HG03196 (cell line): ENCODE measurements around the gene GHRHR.
A peak's percentile ranks its signal among the peaks of the same experiment; 100 is the strongest.

ENCODE experiments used
- ATAC-seq: cut with Tn5 transposase; IDR thresholded peaks from one replicate; pipeline ENCODE4 v1.9.1; 2021; ENCODE audit not compliant: unreplicated experiment

The GHRHR gene

DNA sequence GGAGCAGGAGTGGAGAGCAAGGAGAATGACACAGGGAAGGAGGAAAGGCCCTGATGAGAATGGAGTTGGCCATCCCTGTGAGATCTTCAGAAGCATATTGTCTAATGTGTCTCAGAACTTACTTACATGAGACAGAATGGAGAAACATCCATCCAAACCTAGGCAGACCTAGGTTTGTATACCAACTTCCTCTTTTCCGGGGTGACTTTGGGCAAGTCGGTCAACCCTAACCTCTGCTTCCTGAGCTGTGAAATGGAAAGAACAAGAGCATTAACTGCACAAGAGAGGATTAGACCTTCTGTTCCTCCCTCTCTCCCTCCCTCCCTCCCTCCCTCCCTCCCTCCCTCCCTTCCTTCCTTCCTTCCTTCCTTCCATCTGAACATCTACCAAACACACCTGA, 4.5 kb downstream of the GHRHR start:
- no peak for ATAC-seq

DNA sequence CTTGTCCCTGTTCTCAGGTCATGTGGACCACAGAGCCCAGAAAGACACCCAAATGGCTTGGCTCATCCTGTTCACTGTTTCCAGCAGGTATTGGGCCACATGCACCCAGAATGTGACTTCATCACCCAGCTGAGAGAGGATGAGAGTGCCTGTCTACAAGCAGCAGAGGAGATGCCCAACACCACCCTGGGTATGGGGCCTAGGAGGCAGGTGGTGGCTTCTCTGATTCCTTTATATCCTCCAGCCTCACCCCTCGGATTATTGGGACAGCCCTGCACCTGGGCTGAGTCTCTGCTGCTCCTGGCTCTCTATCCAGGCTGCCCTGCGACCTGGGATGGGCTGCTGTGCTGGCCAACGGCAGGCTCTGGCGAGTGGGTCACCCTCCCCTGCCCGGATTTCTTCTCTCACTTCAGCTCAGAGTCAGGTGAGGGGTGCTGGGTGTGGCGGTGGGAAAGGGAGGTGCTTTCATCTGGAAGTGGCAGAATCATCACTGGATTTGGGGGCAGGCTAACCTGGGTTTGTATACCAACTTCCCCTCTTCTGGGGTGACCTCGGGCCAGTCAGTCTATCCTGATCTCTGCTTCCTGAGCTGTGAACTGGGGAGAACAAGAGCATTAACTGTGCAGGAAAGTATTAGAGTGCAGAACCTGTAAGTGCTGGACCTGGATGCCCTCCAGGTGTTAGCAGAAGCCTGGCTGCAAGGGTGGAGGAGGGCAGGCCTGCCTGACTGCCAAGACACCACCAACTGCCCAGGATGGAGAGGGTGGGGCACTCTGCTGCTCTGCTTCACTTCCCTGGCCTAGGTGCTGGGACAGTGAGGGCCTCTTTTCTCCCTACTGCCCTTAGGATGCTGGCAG, 5.2 kb downstream of the GHRHR start:
- no peak for ATAC-seq

DNA sequence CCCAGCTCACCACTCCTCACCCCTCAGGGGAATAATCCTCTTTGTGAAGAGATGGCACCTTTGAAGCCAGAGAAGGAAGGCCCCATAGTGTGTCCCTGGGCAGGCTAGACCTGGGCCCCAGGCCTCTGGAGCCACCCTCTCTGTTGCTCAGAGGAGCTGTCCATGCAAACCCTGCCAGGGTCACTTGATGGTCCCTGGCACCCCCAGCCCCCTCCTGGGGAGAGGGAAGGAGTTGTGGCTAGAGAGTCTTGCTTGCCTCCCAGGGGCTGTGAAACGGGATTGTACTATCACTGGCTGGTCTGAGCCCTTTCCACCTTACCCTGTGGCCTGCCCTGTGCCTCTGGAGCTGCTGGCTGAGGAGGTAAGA, 5.8 kb downstream of the GHRHR start:
- no peak for ATAC-seq

DNA sequence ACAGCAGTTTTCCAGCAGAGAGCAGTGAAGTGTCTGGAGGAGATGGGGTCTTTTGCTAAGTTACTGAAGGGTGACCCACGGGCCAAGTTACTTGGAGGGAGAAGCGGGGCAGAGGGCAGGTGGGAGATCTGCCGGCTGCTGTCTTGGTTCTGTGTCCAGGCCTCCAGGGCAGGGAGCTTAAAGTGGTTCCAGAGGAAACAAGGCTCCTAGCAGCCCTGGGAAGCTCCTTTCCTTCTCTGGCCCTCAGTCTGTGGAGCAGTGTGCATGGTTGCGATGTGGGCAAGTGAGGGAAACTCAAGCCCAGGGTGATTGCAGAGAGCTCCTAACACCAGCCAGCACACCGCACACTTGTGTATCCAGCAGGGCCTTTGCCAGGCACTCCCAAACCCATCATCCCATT, 6.3 kb downstream of the GHRHR start:
- ATAC-seq, result no peak

DNA sequence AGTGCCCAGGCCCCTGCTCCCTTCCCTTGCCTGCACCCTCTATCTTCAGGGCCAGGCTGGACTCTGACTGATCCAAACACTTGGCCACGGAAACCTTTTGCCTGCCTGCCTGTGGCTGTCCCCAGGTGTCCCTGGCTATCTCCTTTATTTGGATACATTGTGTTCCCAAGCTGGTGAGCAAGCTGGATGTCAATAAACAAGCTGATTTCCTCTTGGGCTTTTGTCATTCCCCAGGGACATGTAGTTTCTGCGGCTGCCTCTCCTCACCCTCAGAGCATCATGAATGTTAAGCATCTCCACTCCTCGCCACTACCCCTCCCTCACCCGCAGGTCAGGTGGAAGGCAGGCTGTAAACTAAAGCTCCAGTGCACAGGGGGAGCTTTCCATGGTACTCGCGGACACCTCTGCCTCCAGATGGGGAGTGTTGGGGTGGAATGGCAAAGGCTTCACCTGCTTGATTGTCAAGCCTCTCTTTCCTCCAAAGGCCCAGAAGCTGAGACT, 6.9 kb downstream of the GHRHR start:
- ATAC-seq, result no peak

DNA sequence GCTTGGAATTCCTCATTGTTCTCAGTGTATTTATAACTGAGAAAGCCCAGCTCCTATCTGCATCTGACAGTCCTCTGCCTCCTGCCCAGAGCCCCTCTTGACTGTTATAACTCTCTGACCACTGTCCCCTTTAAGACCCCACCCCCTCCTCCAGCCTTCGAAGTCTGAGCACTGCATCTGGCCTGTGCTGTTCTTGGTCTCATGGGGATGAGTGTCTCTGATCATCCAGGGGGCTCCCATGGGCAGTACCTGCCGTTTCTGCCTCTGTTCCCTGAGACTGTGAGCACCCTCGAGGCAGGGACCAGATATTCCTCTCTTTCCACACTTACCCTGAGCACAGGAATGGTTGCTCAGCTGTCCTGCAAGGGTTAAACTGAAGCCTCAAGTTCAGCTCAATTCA, 7.7 kb downstream of the GHRHR start:
- ATAC-seq, result no peak

DNA sequence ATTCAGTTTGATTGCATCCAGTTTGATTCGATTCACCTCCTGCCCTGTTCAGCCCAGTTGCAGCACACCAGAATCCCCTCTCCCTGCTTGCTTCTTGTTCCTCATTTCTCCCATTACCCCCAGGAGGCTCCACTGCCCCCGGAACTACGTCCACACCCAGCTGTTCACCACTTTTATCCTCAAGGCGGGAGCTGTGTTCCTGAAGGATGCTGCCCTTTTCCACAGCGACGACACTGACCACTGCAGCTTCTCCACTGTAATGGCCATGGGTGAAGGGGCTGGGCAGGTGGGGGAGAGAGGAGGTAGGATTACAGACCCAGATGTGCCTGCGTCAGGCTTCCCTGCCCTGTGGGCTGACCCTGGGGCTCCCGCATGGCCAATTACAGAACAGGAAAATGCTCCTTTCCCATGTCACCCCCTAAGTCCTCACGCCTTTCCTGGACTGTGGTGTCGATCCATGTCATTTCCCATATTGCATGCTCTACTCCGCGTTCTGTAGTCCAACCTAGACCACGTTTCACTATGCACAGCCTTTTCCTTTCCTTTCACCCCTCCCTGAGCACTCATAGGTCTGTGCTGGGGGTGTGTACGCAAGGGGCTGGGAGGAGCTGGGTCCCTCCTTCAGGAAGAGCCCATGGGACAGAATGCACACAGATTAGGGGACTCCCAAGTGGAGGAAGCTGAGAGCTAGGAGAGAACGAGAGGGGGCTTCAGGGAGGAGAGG, 8.2 kb downstream of the GHRHR start:
- no peak for ATAC-seq

DNA sequence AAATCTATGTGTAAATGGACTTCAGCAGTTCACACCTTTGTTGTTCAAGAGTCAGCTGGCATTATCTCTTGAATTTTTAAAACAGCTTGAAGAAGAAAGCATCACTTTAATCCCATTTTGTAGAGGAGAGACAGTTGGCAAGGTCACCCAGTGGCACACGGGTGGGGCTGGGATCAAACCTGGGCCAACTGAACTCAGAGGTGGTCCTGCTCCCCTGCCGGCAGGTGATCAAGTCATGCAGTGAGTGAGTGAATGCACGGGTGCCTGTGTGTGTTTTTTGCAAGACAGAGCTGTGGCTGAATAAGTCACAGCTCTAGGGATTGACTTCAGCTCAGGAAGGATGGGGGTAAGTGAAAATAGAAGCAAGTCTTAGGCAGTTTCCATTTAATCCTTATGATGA, 9.5 kb downstream of the GHRHR start:
- no peak for ATAC-seq

DNA sequence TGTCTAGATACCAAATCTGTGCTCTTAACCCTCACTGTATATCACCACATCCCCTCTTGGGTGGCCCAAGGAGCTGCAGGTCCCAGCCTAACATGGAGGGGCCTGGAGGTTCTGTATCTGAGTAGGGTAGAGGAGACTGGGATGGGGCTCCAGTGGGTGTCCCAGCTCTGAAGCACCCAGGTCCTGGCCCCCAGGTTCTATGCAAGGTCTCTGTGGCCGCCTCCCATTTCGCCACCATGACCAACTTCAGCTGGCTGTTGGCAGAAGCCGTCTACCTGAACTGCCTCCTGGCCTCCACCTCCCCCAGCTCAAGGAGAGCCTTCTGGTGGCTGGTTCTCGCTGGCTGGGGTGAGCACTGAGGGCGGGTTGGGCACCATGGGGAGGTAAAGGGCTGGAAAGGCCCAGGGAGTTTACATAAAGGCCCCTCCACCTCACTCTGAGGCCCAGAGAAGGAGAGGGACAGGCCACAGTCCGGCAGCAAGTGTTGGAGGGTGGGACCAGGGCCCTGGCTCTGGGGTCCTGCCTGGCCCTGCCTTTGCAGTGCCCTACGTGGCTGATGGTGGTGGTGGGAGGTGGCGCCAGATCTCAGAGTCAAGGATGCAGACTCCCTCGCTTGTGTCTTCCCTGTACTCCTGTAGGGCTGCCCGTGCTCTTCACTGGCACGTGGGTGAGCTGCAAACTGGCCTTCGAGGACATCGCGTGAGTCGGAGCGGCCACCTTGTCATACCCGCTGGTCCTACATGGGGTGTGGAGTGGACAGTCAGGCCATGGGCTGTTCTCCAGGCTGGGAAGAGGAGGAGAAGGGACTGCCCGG, 10.2 kb downstream of the GHRHR start:
- no peak for ATAC-seq

DNA sequence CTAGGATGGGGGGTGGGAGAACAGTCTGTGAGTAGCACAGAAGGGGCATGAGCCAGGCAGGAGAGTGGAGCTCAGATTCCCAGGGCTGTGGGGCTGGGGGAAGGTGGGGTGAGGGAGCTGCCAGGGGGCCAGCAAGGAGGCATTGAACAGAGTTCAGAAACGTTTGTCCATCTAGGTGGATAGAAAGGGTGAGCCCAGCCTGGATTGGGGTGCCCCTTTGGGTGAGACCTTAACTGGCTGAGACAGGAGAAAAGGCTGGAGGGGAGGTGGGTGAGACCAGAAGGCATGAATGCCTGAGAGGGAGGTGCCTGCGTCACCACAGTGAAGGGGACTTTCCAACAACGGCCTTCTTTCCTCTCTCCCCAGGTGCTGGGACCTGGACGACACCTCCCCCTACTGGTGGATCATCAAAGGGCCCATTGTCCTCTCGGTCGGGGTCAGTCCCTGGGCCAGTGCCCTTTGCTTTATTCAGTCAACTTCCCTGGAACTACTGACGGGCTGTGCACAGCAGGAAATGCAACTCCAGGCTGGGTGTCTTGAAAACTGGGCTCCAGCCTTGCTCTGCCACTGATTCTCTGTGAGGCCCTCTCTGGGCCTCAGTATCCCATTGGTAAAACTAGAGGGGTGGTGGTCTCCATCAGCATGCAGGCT, 11.0 kb downstream of the GHRHR start:
- peak; percentile 85 for ATAC-seq

DNA sequence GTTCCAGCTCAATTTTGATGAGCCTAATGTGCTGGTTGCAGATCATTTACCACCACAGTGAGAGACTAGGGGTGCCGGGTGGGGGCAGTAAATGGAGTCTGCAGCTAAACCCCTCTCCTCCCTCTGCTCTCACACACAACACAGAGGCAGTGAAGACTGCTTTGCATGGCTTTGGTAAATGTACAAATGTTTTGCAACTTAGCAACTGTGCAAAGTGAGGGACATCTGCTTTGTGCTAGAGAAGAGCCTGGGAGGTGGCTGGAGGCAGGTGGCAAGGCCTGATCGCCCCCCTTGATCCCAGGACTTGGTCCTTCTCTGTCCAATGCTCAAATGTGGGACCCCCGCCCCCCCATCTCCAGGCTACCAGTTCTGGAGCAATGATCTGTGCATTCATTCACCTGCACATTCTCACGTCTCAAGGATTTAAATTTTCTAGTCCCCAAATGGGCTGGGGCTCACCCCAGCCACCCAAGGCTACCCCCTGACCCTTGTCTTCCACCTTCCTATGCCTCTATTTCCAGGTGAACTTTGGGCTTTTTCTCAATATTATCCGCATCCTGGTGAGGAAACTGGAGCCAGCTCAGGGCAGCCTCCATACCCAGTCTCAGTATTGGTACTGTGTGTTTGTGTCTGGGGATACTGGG, 11.6 kb downstream of the GHRHR start:
- ATAC-seq, result no peak

DNA sequence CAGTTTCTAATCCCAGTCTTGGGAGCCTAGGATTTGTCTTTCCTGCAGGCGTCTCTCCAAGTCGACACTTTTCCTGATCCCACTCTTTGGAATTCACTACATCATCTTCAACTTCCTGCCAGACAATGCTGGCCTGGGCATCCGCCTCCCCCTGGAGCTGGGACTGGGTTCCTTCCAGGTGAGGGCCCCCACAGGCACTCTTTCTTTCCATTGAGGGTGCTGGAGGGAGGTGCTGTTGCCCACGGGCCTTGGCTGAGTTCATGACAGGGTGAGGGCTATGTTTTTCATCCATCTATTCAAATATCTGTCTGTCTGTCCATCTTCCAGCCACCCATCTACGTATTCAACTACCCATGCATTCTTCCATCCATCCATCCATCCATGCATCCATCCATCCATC, 12.6 kb downstream of the GHRHR start:
- ATAC-seq, result no peak

DNA sequence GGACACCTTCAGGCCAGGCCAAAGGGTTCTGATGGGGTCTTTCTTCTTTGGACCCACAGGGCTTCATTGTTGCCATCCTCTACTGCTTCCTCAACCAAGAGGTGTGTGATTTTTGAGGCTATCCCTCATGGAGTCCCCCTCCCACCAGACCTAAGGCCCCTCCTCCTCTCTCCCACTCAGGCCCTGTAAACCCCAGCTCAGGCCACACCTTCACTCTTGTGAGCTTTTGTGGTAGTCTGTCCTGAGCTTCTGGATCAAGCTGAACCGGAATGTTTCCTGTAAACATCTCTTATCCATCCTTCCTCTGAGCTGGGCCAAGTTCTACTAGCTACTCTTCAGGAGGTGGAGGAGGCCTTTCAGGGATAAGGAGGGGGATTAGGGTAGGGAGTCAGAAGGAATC, 13.5 kb downstream of the GHRHR start:
- no peak for ATAC-seq

DNA sequence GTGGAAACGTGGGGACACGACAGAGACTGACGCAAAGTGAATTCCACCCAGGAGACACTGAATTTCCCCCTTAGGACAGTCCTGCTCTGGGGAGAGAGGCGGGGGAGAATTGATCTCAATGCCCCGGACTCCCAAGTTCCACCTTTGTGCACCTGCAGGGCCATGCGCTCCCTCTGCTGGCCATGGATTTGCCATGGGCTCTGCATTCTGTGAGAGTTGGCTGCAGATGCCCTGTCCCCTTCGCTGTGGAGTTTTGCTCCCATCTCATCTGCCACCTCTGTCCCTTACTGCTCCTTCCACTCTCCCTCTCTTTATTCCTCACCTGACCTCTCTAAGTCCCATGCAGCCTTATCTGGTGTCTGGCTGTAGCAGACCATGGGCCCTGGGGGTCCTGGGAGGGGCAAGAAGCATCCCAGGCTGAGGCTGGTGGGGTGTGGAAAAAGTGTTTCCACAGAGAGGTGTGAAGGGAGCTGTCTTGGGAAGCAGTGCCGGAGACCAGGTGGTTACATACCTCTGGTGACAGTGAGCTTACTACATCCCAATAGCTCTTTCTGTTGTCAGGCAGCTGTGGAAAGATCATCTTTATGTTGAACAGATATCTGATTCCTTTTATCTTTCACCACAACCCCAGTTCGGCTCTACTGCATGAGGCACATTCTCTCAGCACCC, 14.3 kb downstream of the GHRHR start:
- no peak for ATAC-seq

DNA sequence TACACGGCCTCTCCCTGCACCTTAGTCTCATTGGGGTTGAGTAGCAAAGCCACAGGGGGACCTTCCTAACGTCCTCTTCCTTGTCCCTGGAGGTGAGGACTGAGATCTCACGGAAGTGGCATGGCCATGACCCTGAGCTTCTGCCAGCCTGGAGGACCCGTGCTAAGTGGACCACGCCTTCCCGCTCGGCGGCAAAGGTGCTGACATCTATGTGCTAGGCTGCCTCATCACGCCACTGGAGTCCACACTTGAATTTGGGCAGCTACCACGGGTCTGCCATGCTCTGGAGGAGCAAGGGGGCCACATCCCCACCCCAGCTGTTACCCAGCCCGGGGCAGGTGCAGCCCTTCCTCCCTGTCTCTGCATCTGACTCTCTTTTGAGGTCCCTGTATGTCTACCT, 15.3 kb downstream of the GHRHR start:
- ATAC-seq, result no peak

DNA sequence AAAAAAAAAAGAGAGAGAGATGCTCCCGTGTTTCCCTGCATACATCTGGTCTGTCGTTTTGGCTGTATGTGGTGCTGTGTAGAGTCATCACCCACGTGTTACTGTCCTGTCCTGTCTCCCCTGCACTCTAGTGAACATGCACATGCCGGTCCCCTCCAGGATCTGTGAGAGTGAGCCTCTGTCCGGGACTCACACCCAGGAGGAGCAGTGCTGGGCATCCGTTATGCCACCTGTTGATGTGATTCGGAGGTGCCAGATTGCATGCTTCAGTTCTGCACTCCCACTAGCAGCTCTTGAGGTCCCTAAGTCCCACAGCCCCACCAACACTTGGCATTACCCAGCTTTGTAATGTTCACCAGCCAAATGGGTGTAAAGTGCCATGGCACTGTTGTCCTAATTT, 16.4 kb downstream of the GHRHR start:
- no peak for ATAC-seq

DNA sequence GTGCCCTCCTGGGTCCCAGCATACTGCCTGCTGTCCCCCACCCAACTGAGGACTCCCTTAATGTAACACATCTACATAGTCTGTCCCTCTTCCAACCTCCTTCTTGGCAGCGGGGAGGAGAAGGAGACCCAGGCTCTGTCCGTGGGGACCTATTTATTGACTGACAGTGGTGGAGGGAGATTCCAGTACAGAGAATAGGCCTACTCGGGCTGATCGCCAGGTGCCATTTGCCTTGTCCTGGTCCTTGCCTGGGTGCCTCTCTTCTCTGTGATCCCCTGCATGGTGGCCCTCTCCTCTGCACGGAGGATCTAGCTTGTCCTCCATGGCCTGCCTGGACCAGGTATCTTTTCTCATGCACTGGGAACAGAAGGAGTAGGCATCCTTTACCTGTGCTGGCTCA, 17.0 kb downstream of the GHRHR start:
- no peak for ATAC-seq

DNA sequence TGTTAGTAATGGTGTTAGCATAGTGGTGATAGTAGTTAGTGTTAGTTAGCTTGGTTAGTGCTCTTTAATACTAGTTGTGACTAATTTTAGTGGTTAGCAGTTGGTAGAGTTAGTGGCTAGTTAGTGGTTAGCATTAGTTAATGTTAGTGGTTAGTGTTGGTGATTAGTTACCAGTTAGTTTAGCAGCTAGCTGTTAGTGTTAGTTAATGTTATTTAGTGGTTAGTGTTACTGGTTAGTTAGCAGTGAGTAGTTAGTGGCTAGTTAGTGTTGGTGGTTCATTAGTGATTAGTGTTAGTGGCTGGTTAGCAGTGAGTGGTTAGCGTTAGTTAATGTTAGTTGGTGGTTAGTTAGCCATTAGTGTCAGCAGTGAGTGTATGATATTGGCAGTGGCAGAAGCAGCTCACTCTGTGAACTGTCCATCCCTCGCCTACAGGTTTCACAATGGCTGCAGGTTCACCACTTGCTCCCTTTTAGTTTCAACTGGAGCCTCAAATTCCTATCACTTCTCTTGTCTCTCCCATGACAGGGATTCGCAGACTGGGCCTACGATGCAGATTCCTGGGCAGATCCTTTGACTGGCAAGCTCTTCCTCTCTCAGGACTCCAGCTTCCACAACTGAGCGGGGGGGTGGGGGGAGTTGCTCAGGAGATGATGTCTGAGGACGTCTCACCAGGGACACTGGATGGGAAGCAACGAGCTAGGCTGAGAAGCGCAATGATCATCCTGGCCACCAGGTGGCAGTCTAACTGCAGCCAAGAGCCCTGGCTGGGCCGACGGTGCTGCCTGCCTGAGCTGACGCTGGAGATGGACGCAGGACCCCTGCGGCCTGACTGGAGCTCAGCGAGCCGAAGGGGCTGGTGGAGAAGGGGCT, 19.5 kb downstream of the GHRHR start:
- ATAC-seq, result peak; percentile 79

DNA sequence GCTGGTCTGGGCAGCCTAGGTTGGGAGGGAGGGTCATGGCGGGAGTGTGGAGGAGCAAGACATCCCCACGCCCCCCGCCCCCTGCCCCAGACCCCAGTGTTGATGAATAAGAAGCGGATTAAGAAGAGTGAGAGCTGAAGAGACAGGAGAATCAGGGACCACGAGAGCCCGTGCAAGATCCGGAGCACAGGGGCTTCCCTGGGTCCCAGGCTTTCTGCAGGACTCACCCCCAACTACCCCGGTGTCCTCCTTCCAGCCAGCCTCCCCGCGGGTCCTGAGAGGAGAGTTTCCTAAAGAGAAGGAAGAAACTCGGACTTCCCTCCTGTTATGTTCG, 20.1 kb downstream of the GHRHR start:
- no peak for ATAC-seq
